ENCODE results near the gene KRTDAP. TPM values are rescaled to one million over a fixed set of nuclear protein-coding genes. Genes with fewer than 3 reads are reported as not detected.

KRTDAP gene
- polyA plus RNA-seq, 1 of the 3 experiments (the other 2 are of a cell fraction) = not detected

GRCh38 chr19:35454663-35455062 lies 35.6 kb downstream of the KRTDAP start:
- H3K9me2 ChIP-seq = no peaks in the 10 kb centered on the region
- POLR2A ChIA-PET = no interaction called here

More at GRCh38 chr19:35454663-35455062, 35.6 kb downstream of the KRTDAP start:
- no peak overlapping the region for H2AFZ ChIP-seq (ENCODE audit: low read depth)
- no peak overlapping the region for H3K4me2 ChIP-seq
- no peaks in the 10 kb centered on the region for H3K36me3 ChIP-seq (replicated peaks in 1 of 2; ENCODE audit: control insufficient read depth in 1 of 2, insufficient read depth in 2 of 2, low read length in 1 of 2)
- H3K4me1 ChIP-seq (ENCODE audit: control insufficient read depth in 1 of 2, insufficient read depth in 2 of 2, low read depth in 1 of 2, low read length in 1 of 2) = peaks cover 0 to 5% of the 10 kb centered on the region in 2 experiments; a peak in 1 of 4 replicates
- H3K9ac ChIP-seq = no peak overlapping the region
- no peaks in the 10 kb centered on the region for H4K20me1 ChIP-seq (ENCODE audit: insufficient read depth)
- no peak overlapping the region for H3K4me3 ChIP-seq (ENCODE audit: low read depth in 2 of 2, low read length in 1 of 2)
- 30% methylated on average over 2 of the region's 2 CpGs for WGBS (ENCODE audit: low lambda C conversion rate)
- no peak overlapping the region for H3K27ac ChIP-seq (ENCODE audit: low read depth in 2 of 2, low read length in 1 of 2)
- H3K27me3 ChIP-seq (ENCODE audit: insufficient read depth) = peaks cover 44% of the 10 kb centered on the region
- H3K9me3 ChIP-seq = no peaks in the 10 kb centered on the region
- CTCF ChIA-PET = interaction anchor here (1.0 kb wide), 1 partner anchor 102 kb away, joined by 4 read pairs; no protein-coding TSS in a partner anchor
- no peak for TF ChIP-seq RAD21 (IDR thresholded peaks at IDR 0.05; ENCODE audit: low read length)
- TF ChIP-seq GATA2 (CRISPR knock-in tag; IDR thresholded peaks at IDR 0.05) = no peak
- TF ChIP-seq CTCF (IDR thresholded peaks at IDR 0.05) = no peak
- no peak for TF ChIP-seq FOXJ3 (CRISPR knock-in tag; IDR thresholded peaks at IDR 0.05)
- no peak for TF ChIP-seq REST (IDR thresholded peaks at IDR 0.05; ENCODE audit: low read depth, low read length)
- TF ChIP-seq MEF2A (IDR thresholded peaks at IDR 0.05; ENCODE audit: borderline replicate concordance, low read depth) = no peak
- TF ChIP-seq TEAD4 (IDR thresholded peaks at IDR 0.05; ENCODE audit: borderline replicate concordance, insufficient read depth) = no peak
- TF ChIP-seq JUND (IDR thresholded peaks at IDR 0.05) = no peak
- no peak for TF ChIP-seq IRF3 (IDR thresholded peaks at IDR 0.05; ENCODE audit: low read depth, low read length)
- TF ChIP-seq PBX3 (IDR thresholded peaks at IDR 0.05) = no peak
- TF ChIP-seq EZH2phosphoT487 (IDR thresholded peaks at IDR 0.05; ENCODE audit: borderline replicate concordance, low read depth) = no peak
- TF ChIP-seq POLR2AphosphoS5 (IDR thresholded peaks at IDR 0.05; ENCODE audit: low read depth, low read length) = no peak
- TF ChIP-seq FOSL2 (IDR thresholded peaks at IDR 0.05; ENCODE audit: borderline replicate concordance, low read depth) = no peak
- no peak for DNase-seq
- H3K79me2 ChIP-seq (ENCODE audit: insufficient read depth) = no peaks in the 10 kb centered on the region
- H3F3A ChIP-seq (replicated peaks; ENCODE audit: insufficient read depth) = no peaks in the 10 kb centered on the region

All from SK-N-SH (cell line).